Vagina (tissue), 2 donors: ENCODE measurements around the gene GJA4. TPM values are rescaled to one million over a fixed set of nuclear protein-coding genes. Genes with fewer than 3 reads are reported as not detected.

Experiments
- DNase-seq, 2 donors: peaks; one replicate each; pipeline ENCODE4 v3.0.0-alpha.2; 2017; ENCODE audit errors: extremely low spot score in 2 of 2
- H3K27ac ChIP-seq: fragments of 200-600 bp; sonication (generic); one replicate; pipeline ENCODE4 v1.5.1; 2019
- H3K27me3 ChIP-seq: fragments of 200-600 bp; sonication (generic); one replicate; pipeline ENCODE4 v1.5.1; 2019
- H3K36me3 ChIP-seq, 2 donors: fragments of 200-600 bp; sonication (generic); one replicate each; pipeline ENCODE4 v1.5.1; 2017 to 2019
- H3K4me1 ChIP-seq: fragments of 200-600 bp; sonication (generic); one replicate; pipeline ENCODE4 v1.5.1; 2019
- H3K4me3 ChIP-seq, 2 donors: fragments of 200-600 bp; sonication (generic); 1 replicate in 1 of 2; 2 replicates in 1 of 2; pipeline ENCODE4 v1.5.1; 2016 to 2019
- H3K9me3 ChIP-seq: fragments of 200-600 bp; sonication (generic); one replicate; pipeline ENCODE4 v1.5.1; 2019
- CTCF ChIP-seq, 3 experiments: fragments of 450-650 bp in 2 of 3; fragments of 200-600 bp in 1 of 3; sonication (generic) in 1 of 3; IDR thresholded peaks; one replicate each; pipeline ENCODE4 v1.5.1; 2017 to 2019; ENCODE audit warnings: antibody characterized with exemption in 3 of 3, mild to moderate bottlenecking in 2 of 3, moderate library complexity in 2 of 3
- POLR2A ChIP-seq, 2 donors: fragments of 450-650 bp; IDR thresholded peaks; one replicate each; pipeline ENCODE4 v1.6.1; 2017; ENCODE audit warnings: antibody characterized with exemption in 2 of 2, mild to moderate bottlenecking in 2 of 2, moderate library complexity in 2 of 2
- POLR2AphosphoS5 ChIP-seq, 2 donors: sonication (generic); formaldehyde crosslinking; IDR thresholded peaks; one replicate each; pipeline ENCODE4 v1.9.0; 2017; ENCODE audit warnings: antibody characterized with exemption in 2 of 2, mild to moderate bottlenecking in 2 of 2, low read depth in 1 of 2; ENCODE audit not compliant: insufficient read depth in 1 of 2
- intact Hi-C: fragments of 100-400 bp; cut with DNase I; formaldehyde crosslinking; loops from one replicate; pipeline ENCODE4 v1.15.1; 2023
- total RNA-seq: library from RNA; depleted of rRNA; stranded (reverse); fragments of >200 nt; gene quantifications from one replicate; pipeline ENCODE4 v1.2.3, GENCODE V29; 2016

The GJA4 gene
- total RNA-seq, 1 donor from 2014 or later = 28.5 TPM

- Histone ChIP-seq H3K4me3 (peak within 1 kb of the TSS in 1 of 2 donors; percentile 38), H3K4me1 (peaks cover 22% of the 10 kb centered on the region), H3K36me3 (no peaks in the 10 kb centered on the region), H3K27ac (peak within 1 kb of the TSS; percentile 60), H3K9me3 (no peaks in the 10 kb centered on the region), H3K27me3 (no peaks in the 10 kb centered on the region)
- peak in 1 of 2 donors; percentile 58 for TF ChIP-seq POLR2AphosphoS5 (IDR thresholded peaks at IDR 0.05; ENCODE audit: insufficient read depth in 1 of 2, low read depth in 1 of 2)
- no peak for TF ChIP-seq CTCF (IDR thresholded peaks at IDR 0.05)
- no peak for DNase-seq
- intact Hi-C loops = no loop called here
Observed at GRCh38 chr1:34754964-34755637, 37.7 kb upstream of the GJA4 start, which contains the start of gene GJB5. Gene GJB5 (plus strand): TSS chr1:34755047. CDS start chr1:34757331, 2,284 bp downstream.

- H3K36me3 ChIP-seq = no peaks in the 10 kb centered on the region
- H3K27ac ChIP-seq = peak overlapping the region; percentile 60
- no peak for TF ChIP-seq POLR2AphosphoS5 (IDR thresholded peaks at IDR 0.05; ENCODE audit: insufficient read depth in 1 of 2, low read depth in 1 of 2)
- TF ChIP-seq POLR2A (IDR thresholded peaks at IDR 0.05) = no peak
- TF ChIP-seq CTCF (IDR thresholded peaks at IDR 0.05) = no peak
- H3K4me3 ChIP-seq = peak overlapping the region in 1 of 2 donors; percentile 38
- intact Hi-C loops = no loop called here
- peaks cover 22% of the 10 kb centered on the region for H3K4me1 ChIP-seq
- no peak for DNase-seq
- no peaks in the 10 kb centered on the region for H3K9me3 ChIP-seq
- H3K27me3 ChIP-seq = no peaks in the 10 kb centered on the region
Observed at GRCh38 chr1:34755961-34756360, 36.8 kb upstream of the GJA4 start.

GRCh38 chr1:34757386-34757785 is 35.4 kb upstream of the GJA4 start:
- no peaks in the 10 kb centered on the region for H3K36me3 ChIP-seq
- TF ChIP-seq POLR2A (IDR thresholded peaks at IDR 0.05) (no peak), POLR2AphosphoS5 (IDR thresholded peaks at IDR 0.05; ENCODE audit: insufficient read depth in 1 of 2, low read depth in 1 of 2) (no peak), CTCF (IDR thresholded peaks at IDR 0.05) (no peak)

GRCh38 chr1:34758751-34759150 is 34.0 kb upstream of the GJA4 start:
- no peak overlapping the region for H3K27ac ChIP-seq
- no peaks in the 10 kb centered on the region for H3K27me3 ChIP-seq
- H3K9me3 ChIP-seq = no peaks in the 10 kb centered on the region
- no peak overlapping the region for H3K4me3 ChIP-seq
- no peak for TF ChIP-seq POLR2A (IDR thresholded peaks at IDR 0.05)
- no peak for TF ChIP-seq CTCF (IDR thresholded peaks at IDR 0.05)
- no peak for TF ChIP-seq POLR2AphosphoS5 (IDR thresholded peaks at IDR 0.05; ENCODE audit: insufficient read depth in 1 of 2, low read depth in 1 of 2)
- DNase-seq = no peak
- intact Hi-C loops = no loop called here
- H3K36me3 ChIP-seq = no peaks in the 10 kb centered on the region
- H3K4me1 ChIP-seq = peaks cover 22% of the 10 kb centered on the region

More at GRCh38 chr1:34757386-34757785, 35.4 kb upstream of the GJA4 start:
- no peaks in the 10 kb centered on the region for H3K27me3 ChIP-seq
- DNase-seq = no peak
- no peak overlapping the region for H3K27ac ChIP-seq
- no peak overlapping the region for H3K4me3 ChIP-seq
- H3K9me3 ChIP-seq = no peaks in the 10 kb centered on the region
- intact Hi-C loops = no loop called here
- H3K4me1 ChIP-seq = peaks cover 22% of the 10 kb centered on the region
